ENCODE results near the gene LIN9.
A peak's percentile ranks its signal among the peaks of the same experiment; 100 is the strongest.
"Not testable (repeated sequence)": the region's sequence is repeated elsewhere in the genome, so short reads cannot be mapped to it uniquely, and the experiment has no call there.

LIN9 gene

GRCh38 chr1:226209307-226210059 lies 99.5 kb downstream of the LIN9 start:
- no peak for DNase-seq

- DNase-seq: no peak
Measured at GRCh38 chr1:226207048-226207447, 101.9 kb downstream of the LIN9 start.

GRCh38 chr1:226204198-226204597 lies 104.8 kb downstream of the LIN9 start:
- no peak for DNase-seq

GRCh38 chr1:226203655-226204054 lies 105.3 kb downstream of the LIN9 start:
- no peak for DNase-seq

GRCh38 chr1:226203240-226203639 lies 105.7 kb downstream of the LIN9 start:
- DNase-seq: no peak

- DNase-seq: not testable (repeated sequence)
Measured at GRCh38 chr1:226202666-226203065, 106.3 kb downstream of the LIN9 start.

GRCh38 chr1:226202246-226202645 lies 106.7 kb downstream of the LIN9 start:
- DNase-seq: no peak

- DNase-seq: no peak
Measured at GRCh38 chr1:226201029-226201593, 107.9 kb downstream of the LIN9 start.

GRCh38 chr1:226199971-226200370 lies 109.0 kb downstream of the LIN9 start:
- no peak for DNase-seq

GRCh38 chr1:226195144-226195543 lies 113.8 kb downstream of the LIN9 start:
- no peak for DNase-seq

GRCh38 chr1:226187380-226187779 lies 121.6 kb downstream of the LIN9 start:
- no peak for DNase-seq

GRCh38 chr1:226187019-226187322 lies 122.0 kb downstream of the LIN9 start:
- no peak for DNase-seq

- peak; percentile 66 for DNase-seq
Measured at GRCh38 chr1:226186124-226187018, 122.6 kb downstream of the LIN9 start, which contains the start of gene ACBD3. Gene ACBD3 (minus strand): TSS chr1:226186741. CDS start chr1:226186675, 66 bp downstream.

GRCh38 chr1:226185141-226186036 lies 123.6 kb downstream of the LIN9 start:
- DNase-seq: no peak

- no peak for DNase-seq
Measured at GRCh38 chr1:226181996-226182714, 126.8 kb downstream of the LIN9 start.

Measured in NCI-H510A (cell line).